ENCODE results near the gene MBNL1. TPM values are rescaled to one million over a fixed set of nuclear protein-coding genes. Genes with fewer than 3 reads are reported as not detected.

MBNL1 gene
- total RNA-seq, 1 experiment from 2014 or later = 117 TPM

DNA sequence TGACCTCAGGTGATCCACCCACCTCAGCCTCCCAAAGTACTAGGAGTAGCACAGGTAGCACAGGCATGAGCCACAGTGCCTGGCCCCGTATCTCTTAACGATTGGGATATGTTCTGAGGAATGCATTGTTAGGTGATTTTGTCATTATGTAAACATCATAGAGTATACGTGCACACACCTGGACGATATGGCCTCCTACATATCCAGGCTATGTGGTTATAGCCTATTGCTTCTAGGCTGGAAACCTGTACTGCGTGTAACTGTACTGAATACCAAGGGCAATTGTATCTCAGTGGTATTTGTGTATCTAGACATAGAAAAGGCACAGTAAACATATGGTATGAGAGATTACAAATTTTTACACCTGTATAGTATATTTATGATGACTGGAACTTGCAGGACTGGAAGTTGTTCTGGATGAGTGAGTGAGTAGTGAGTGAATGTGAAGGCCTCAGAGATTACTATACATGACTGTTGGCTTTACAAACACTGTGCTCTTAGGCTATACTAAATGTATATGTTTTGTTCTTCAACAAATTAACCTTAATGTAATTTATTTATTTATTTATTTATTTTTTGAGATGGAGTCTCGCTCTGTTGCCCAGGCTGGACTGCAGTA, 120.7 kb downstream of the MBNL1 start:
- H3K27me3 ChIP-seq (replicated peaks; ENCODE audit: insufficient read depth, low read depth, low read length, poor library complexity) = no peaks in the 10 kb centered on the region
- no peak for DNase-seq (ENCODE audit: low spot score)
- H3K4me3 ChIP-seq (ENCODE audit: low read depth, low read length, poor library complexity, severe bottlenecking) = no peak overlapping the region
- H3K27ac ChIP-seq (ENCODE audit: low read depth, low read length, poor library complexity, severe bottlenecking) = no peak overlapping the region
- no peaks in the 10 kb centered on the region for H3K9me3 ChIP-seq (ENCODE audit: low read depth, low read length, poor library complexity, severe bottlenecking)
- ChIA-PET CTCF (no interaction called here), POLR2A (ENCODE audit: low non-redundant PET) (no interaction called here)
- H3K4me1 ChIP-seq (ENCODE audit: insufficient read depth, low read length, poor library complexity, severe bottlenecking) = peaks cover 24% of the 10 kb centered on the region
- no TSS peak for BruUV-seq (replicated peaks)
- no peak for TF ChIP-seq EZH2 (IDR thresholded peaks at IDR 0.05; ENCODE audit: borderline replicate concordance, low read depth, low read length, poor library complexity, severe bottlenecking)
- TF ChIP-seq, protein P1, sequence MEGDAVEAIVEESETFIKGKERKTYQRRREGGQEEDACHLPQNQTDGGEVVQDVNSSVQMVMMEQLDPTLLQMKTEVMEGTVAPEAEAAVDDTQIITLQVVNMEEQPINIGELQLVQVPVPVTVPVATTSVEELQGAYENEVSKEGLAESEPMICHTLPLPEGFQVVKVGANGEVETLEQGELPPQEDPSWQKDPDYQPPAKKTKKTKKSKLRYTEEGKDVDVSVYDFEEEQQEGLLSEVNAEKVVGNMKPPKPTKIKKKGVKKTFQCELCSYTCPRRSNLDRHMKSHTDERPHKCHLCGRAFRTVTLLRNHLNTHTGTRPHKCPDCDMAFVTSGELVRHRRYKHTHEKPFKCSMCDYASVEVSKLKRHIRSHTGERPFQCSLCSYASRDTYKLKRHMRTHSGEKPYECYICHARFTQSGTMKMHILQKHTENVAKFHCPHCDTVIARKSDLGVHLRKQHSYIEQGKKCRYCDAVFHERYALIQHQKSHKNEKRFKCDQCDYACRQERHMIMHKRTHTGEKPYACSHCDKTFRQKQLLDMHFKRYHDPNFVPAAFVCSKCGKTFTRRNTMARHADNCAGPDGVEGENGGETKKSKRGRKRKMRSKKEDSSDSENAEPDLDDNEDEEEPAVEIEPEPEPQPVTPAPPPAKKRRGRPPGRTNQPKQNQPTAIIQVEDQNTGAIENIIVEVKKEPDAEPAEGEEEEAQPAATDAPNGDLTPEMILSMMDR (conservative IDR thresholded peaks at IDR 0.05; ENCODE audit: low read depth, low read length) = no peak
- intact Hi-C loops (cut with micrococcal nuclease; ENCODE audit: unreplicated experiment) = no loop called here
- H3K36me3 ChIP-seq (ENCODE audit: insufficient read depth, low read length, poor library complexity, severe bottlenecking) = no peaks in the 10 kb centered on the region

DNA sequence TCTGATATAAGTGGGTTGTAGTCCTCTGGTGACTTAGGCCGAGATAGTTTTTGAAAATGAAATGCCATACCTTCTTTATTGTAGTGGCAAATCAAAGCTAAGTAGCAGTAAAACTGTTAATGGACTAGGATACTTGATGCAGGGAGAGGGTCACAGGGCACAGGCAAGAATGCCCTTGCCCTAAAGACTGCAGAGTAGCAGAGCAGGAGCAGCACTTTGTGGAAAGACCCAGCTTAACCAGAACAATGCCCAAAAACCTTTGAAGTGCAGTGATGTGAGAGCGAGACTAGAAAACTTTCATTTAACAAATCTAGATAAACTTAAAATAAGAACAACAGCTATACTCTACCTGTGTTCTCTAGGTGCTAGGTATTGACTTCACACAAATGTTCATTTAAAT, 121.9 kb downstream of the MBNL1 start:
- intact Hi-C loops (cut with micrococcal nuclease; ENCODE audit: unreplicated experiment) = no loop called here
- no peaks in the 10 kb centered on the region for H3K36me3 ChIP-seq (ENCODE audit: insufficient read depth, low read length, poor library complexity, severe bottlenecking)
- TF ChIP-seq, protein P1 (conservative IDR thresholded peaks at IDR 0.05; ENCODE audit: low read depth, low read length) = no peak
- no peak for TF ChIP-seq EZH2 (IDR thresholded peaks at IDR 0.05; ENCODE audit: borderline replicate concordance, low read depth, low read length, poor library complexity, severe bottlenecking)
- H3K9me3 ChIP-seq (ENCODE audit: low read depth, low read length, poor library complexity, severe bottlenecking) = no peaks in the 10 kb centered on the region
- BruUV-seq (replicated peaks) = no TSS peak
- H3K27ac ChIP-seq (ENCODE audit: low read depth, low read length, poor library complexity, severe bottlenecking) = no peak overlapping the region
- ChIA-PET POLR2A (ENCODE audit: low non-redundant PET) (interaction anchor here (0.6 kb wide), 1 partner anchor 652 kb away, joined by 3 read pairs; no protein-coding TSS in a partner anchor), CTCF (no interaction called here)
- no peaks in the 10 kb centered on the region for H3K27me3 ChIP-seq (replicated peaks; ENCODE audit: insufficient read depth, low read depth, low read length, poor library complexity)
- peaks cover 19% of the 10 kb centered on the region for H3K4me1 ChIP-seq (ENCODE audit: insufficient read depth, low read length, poor library complexity, severe bottlenecking)
- H3K4me3 ChIP-seq (ENCODE audit: low read depth, low read length, poor library complexity, severe bottlenecking) = no peak overlapping the region
- DNase-seq (ENCODE audit: low spot score) = no peak

DNA sequence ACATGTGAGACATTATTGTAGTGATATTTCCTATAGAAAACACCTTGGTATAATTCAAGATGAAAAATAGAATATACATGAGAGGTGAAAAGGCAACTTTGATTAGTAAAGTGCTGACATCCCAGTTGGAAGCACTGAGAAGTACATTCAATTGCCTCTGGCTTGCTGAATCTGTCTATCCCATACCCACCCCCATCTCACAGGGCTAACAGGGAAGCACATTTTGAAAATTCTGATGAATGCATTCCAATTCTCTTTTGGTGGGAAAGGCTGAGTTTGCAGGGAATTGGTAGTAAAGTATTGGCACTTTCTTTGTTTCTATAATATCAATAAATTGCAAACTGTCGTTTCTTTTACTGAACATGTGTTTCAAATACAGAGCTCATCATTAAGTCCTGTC, 122.9 kb downstream of the MBNL1 start:
- TF ChIP-seq, protein P1 (conservative IDR thresholded peaks at IDR 0.05; ENCODE audit: low read depth, low read length) = no peak
- TF ChIP-seq EZH2 (IDR thresholded peaks at IDR 0.05; ENCODE audit: borderline replicate concordance, low read depth, low read length, poor library complexity, severe bottlenecking) = no peak
- no peak for DNase-seq (ENCODE audit: low spot score)
- ChIA-PET POLR2A (ENCODE audit: low non-redundant PET) (no interaction called here), CTCF (no interaction called here)
- Histone ChIP-seq H3K36me3 (ENCODE audit: insufficient read depth, low read length, poor library complexity, severe bottlenecking) (no peaks in the 10 kb centered on the region), H3K27me3 (replicated peaks; ENCODE audit: insufficient read depth, low read depth, low read length, poor library complexity) (no peaks in the 10 kb centered on the region), H3K4me1 (ENCODE audit: insufficient read depth, low read length, poor library complexity, severe bottlenecking) (peaks cover 19% of the 10 kb centered on the region), H3K4me3 (ENCODE audit: low read depth, low read length, poor library complexity, severe bottlenecking) (no peak overlapping the region), H3K27ac (ENCODE audit: low read depth, low read length, poor library complexity, severe bottlenecking) (no peak overlapping the region), H3K9me3 (ENCODE audit: low read depth, low read length, poor library complexity, severe bottlenecking) (no peaks in the 10 kb centered on the region)
- no TSS peak for BruUV-seq (replicated peaks)
- intact Hi-C loops (cut with micrococcal nuclease; ENCODE audit: unreplicated experiment) = no loop called here
